Measurements from ENCODE around the gene EPN2. TPM values are rescaled to one million over a fixed set of nuclear protein-coding genes. Genes with fewer than 3 reads are reported as not detected.

The EPN2 gene
- total RNA-seq, 1 experiment from 2014 or later = 57.8 TPM

DNA sequence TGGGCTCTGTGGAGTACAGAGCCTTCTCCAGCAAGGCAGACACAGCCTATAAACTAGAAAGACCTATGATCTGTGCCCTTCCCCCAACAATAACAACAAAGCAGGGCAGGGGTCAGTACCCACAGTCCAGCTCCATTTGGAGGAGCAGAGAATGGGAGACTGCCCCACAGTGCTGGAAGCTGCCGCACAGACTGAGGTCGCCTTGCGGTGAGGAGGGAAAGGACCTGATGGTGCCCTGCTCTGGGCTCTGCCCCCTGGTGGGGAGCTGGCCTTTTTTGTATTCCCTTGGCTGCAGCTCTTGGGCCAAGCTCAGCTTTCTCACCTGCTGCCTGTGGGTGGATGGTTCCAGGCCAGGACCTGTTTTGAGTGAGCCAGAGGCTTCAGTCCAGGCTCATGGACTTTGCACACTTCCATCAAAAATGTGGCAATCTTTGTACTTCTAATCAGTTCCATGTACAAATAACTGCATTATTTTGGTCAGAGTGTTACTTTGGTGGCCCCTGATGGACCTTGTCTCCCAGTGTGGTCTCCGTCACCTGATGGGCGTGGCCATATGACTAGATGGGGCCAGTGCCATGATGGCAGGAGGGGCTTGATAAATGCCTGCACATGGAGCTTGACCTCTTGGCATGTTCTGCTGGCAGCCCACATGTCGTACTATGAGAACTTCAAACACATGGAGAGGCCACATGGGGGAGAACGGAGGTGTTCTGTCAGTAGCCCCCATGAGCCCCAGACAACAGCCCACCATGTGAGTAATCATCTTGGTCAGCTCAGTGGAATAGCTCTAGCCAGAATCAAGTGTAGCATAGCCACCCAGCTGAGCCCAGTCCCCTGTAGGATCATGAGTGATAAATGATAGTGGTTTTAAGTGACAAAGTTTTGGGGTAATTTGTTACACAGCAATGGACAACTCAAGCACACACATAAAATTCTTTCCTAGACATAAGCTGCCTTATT is 101.1 kb downstream of the EPN2 start:
- H3K4me3 Mint-ChIP-seq = no peak overlapping the region
- no peak overlapping the region for H3K56ac ChIP-seq (ENCODE audit: insufficient read length, low read depth, low read length)
- no peak overlapping the region for H3K14ac ChIP-seq (ENCODE audit: insufficient read depth, low read length)
- WGBS (ENCODE audit: extremely low coverage, insufficient read length, low lambda C conversion rate) = no CpG with 5 or more reads among the region's 7 CpGs
- H2AFZ ChIP-seq (ENCODE audit: low read length) = no peak overlapping the region
- H3K79me2 ChIP-seq (ENCODE audit: insufficient read depth, low read length) = no peaks in the 10 kb centered on the region
- no peak overlapping the region for H3K4ac ChIP-seq (ENCODE audit: low read depth, low read length)
- H3K4me2 ChIP-seq (ENCODE audit: insufficient read depth, insufficient read length, low read length) = no peak overlapping the region
- H3K23me2 ChIP-seq (ENCODE audit: insufficient read length, low read depth, low read length, poor library complexity, severe bottlenecking) = no peaks in the 10 kb centered on the region
- no peak overlapping the region for H4K5ac ChIP-seq (ENCODE audit: insufficient read length, low read depth, low read length)
- no peak overlapping the region for H3K9ac ChIP-seq (ENCODE audit: extremely low read depth, insufficient read length, low read length)
- H2AK5ac ChIP-seq (ENCODE audit: insufficient read length, low read length) = no peak overlapping the region
- H3T11ph ChIP-seq (ENCODE audit: low read length) = no peak overlapping the region
- H4K8ac ChIP-seq (replicated peaks; ENCODE audit: insufficient read length, low read depth, low read length) = no peak overlapping the region
- no peak overlapping the region for H2BK120ac ChIP-seq (ENCODE audit: low read depth, low read length, poor library complexity, severe bottlenecking)
- H3K36me3 Mint-ChIP-seq (ENCODE audit: insufficient read depth in 1 of 3, low read depth in 3 of 3) = peaks cover 1 to 4% (median 3%) of the 10 kb centered on the region in 3 experiments; a peak in 4 of 7 replicates
- peak overlapping the region in 1 of 3 experiments; percentile 86; a peak in 1 of 7 replicates for H3K27ac Mint-ChIP-seq
- peak; percentile 93 for DNase-seq
- peaks cover 7% of the 10 kb centered on the region; the same call in 1 of the 2 replicates for H3K4me1 ChIP-seq (ENCODE audit: insufficient read depth, low read length)
- H3K9me3 Mint-ChIP-seq = no peaks in the 10 kb centered on the region
- TF ChIP-seq CTCF (conservative IDR thresholded peaks at IDR 0.05) = peak; percentile 81
- peaks cover 40 to 49% of the 10 kb centered on the region in 2 experiments for H3K4me1 Mint-ChIP-seq
- H3K27me3 Mint-ChIP-seq (ENCODE audit: low read depth) = peaks cover 2% of the 10 kb centered on the region; the same call in 1 of the 2 replicates
- H3K9me3 ChIP-seq (ENCODE audit: control insufficient read depth, low read depth, low read length) = no peaks in the 10 kb centered on the region
- H2BK5ac ChIP-seq (ENCODE audit: insufficient read length, low read length) = no peak overlapping the region
- H3K23ac ChIP-seq (ENCODE audit: insufficient read length, low read depth, low read length) = no peak overlapping the region
- no peaks in the 10 kb centered on the region for H3K79me1 ChIP-seq (ENCODE audit: insufficient read depth, low read depth, low read length, poor library complexity, severe bottlenecking)
- no peak overlapping the region for H4K91ac ChIP-seq (ENCODE audit: insufficient read length, low read depth, low read length)
- H3K27ac ChIP-seq (ENCODE audit: insufficient read length, low read depth, low read length) = no peak overlapping the region
- no peaks in the 10 kb centered on the region for H3K27me3 ChIP-seq (ENCODE audit: insufficient read depth, low read length)
- H2BK20ac ChIP-seq (ENCODE audit: low read depth, low read length, poor library complexity, severe bottlenecking) = no peak overlapping the region
- H4K20me1 ChIP-seq (ENCODE audit: control insufficient read depth, insufficient read depth, insufficient read length) = peaks cover 3% of the 10 kb centered on the region
- H2BK12ac ChIP-seq (ENCODE audit: insufficient read length, low read depth, low read length) = no peak overlapping the region
- H2BK15ac ChIP-seq (ENCODE audit: low read depth, low read length) = no peak overlapping the region
- H3K18ac ChIP-seq (ENCODE audit: insufficient read length, low read depth, low read length) = no peak overlapping the region

All from H9 (cell line).